ENCODE data around the gene RHBDD2. TPM values are rescaled to one million over a fixed set of nuclear protein-coding genes. Genes with fewer than 3 reads are reported as not detected.
"Not testable (repeated sequence)": the region's sequence is repeated elsewhere in the genome, so short reads cannot be mapped to it uniquely, and the experiment has no call there.

RHBDD2 gene
- total and polyA plus RNA-seq, 2 donors (not counting 1 experiment from before 2014, with no cell fraction given), result 16.7 to 24.5 TPM

GRCh38 chr7:75879771-75880184 lies 944 bp downstream of the RHBDD2 start:
- no peak for TF ChIP-seq EZH2 (IDR thresholded peaks at IDR 0.05; ENCODE audit: low read length, missing control alignments)
- no peak for TF ChIP-seq CTCF (conservative IDR thresholded peaks at IDR 0.05 in 1 of 2, IDR thresholded peaks at IDR 0.05 in 1 of 2; ENCODE audit: low read depth in 1 of 2, low read length in 2 of 2)
- Histone ChIP-seq H3K9me3 (ENCODE audit: control insufficient read depth, insufficient read depth, low read depth, low read length) (no peaks in the 10 kb centered on the region), H2AFZ (ENCODE audit: low read length) (no peak overlapping the region), H3K4me1 (ENCODE audit: control insufficient read depth, extremely low read depth, insufficient read depth, low read length) (peaks cover 6% of the 10 kb centered on the region), H3K27ac (ENCODE audit: insufficient read depth, low read length) (peak overlapping the region; percentile 81), H3K27me3 (ENCODE audit: control insufficient read depth, insufficient read depth, low read length) (no peaks in the 10 kb centered on the region), H3K4me2 (ENCODE audit: extremely low read depth, insufficient read depth, low read length) (peak overlapping the region; percentile 89), H3K79me2 (ENCODE audit: control insufficient read depth, insufficient read depth, low read length) (peaks cover 11% of the 10 kb centered on the region), H3K9ac (ENCODE audit: insufficient read depth, low read length) (no peak overlapping the region), H3K36me3 (ENCODE audit: control insufficient read depth, insufficient read depth, low read length) (peaks cover 13% of the 10 kb centered on the region), H3K4me3 (replicated peaks in 1 of 4; ENCODE audit: control extremely low read depth in 1 of 4, insufficient read depth in 1 of 4, low read depth in 3 of 4, low read length in 4 of 4) (peak overlapping the region; percentile 82 to 96 (median 85)), H4K20me1 (ENCODE audit: control insufficient read depth, extremely low read depth, insufficient read depth, low read length) (no peaks in the 10 kb centered on the region)
- peak; percentile 67 to 83 for DNase-seq (ENCODE audit: low read depth in 2 of 2)

- Histone ChIP-seq H3K36me3 (ENCODE audit: control insufficient read depth, insufficient read depth, low read length) (peaks cover 13% of the 10 kb centered on the region), H3K9me3 (ENCODE audit: control insufficient read depth, insufficient read depth, low read depth, low read length) (no peaks in the 10 kb centered on the region), H4K20me1 (ENCODE audit: control insufficient read depth, extremely low read depth, insufficient read depth, low read length) (no peaks in the 10 kb centered on the region), H3K27ac (ENCODE audit: insufficient read depth, low read length) (no peak overlapping the region), H3K4me3 (replicated peaks in 1 of 4; ENCODE audit: control extremely low read depth in 1 of 4, insufficient read depth in 1 of 4, low read depth in 3 of 4, low read length in 4 of 4) (peak overlapping the region in 3 of 4 experiments; percentile 4 to 96 (median 85)), H3K4me1 (ENCODE audit: control insufficient read depth, extremely low read depth, insufficient read depth, low read length) (peaks cover 6% of the 10 kb centered on the region), H2AFZ (ENCODE audit: low read length) (no peak overlapping the region), H3K27me3 (ENCODE audit: control insufficient read depth, insufficient read depth, low read length) (no peaks in the 10 kb centered on the region), H3K79me2 (ENCODE audit: control insufficient read depth, insufficient read depth, low read length) (peaks cover 11% of the 10 kb centered on the region), H3K9ac (ENCODE audit: insufficient read depth, low read length) (no peak overlapping the region), H3K4me2 (ENCODE audit: extremely low read depth, insufficient read depth, low read length) (peak overlapping the region; percentile 89)
- no peak for DNase-seq (ENCODE audit: low read depth in 2 of 2)
- TF ChIP-seq CTCF (conservative IDR thresholded peaks at IDR 0.05 in 1 of 2, IDR thresholded peaks at IDR 0.05 in 1 of 2; ENCODE audit: low read depth in 1 of 2, low read length in 2 of 2), result no peak
- TF ChIP-seq EZH2 (IDR thresholded peaks at IDR 0.05; ENCODE audit: low read length, missing control alignments), result no peak
Observed at GRCh38 chr7:75880242-75880641, 1.4 kb downstream of the RHBDD2 start.

GRCh38 chr7:75881436-75882095 lies 2.7 kb downstream of the RHBDD2 start:
- H4K20me1 ChIP-seq (ENCODE audit: control insufficient read depth, extremely low read depth, insufficient read depth, low read length), result no peaks in the 10 kb centered on the region
- TF ChIP-seq CTCF (conservative IDR thresholded peaks at IDR 0.05 in 1 of 2, IDR thresholded peaks at IDR 0.05 in 1 of 2; ENCODE audit: low read depth in 1 of 2, low read length in 2 of 2) (peak in 1 of 2 donors; percentile 4), EZH2 (IDR thresholded peaks at IDR 0.05; ENCODE audit: low read length, missing control alignments) (no peak)
- H3K36me3 ChIP-seq (ENCODE audit: control insufficient read depth, insufficient read depth, low read length), result peaks cover 15% of the 10 kb centered on the region
- no peak overlapping the region for H3K9ac ChIP-seq (ENCODE audit: insufficient read depth, low read length)
- H3K4me3 ChIP-seq (replicated peaks in 1 of 4; ENCODE audit: control extremely low read depth in 1 of 4, insufficient read depth in 1 of 4, low read depth in 3 of 4, low read length in 4 of 4), result no peak overlapping the region
- H2AFZ ChIP-seq (ENCODE audit: low read length), result no peak overlapping the region
- no peak overlapping the region for H3K27ac ChIP-seq (ENCODE audit: insufficient read depth, low read length)
- H3K4me1 ChIP-seq (ENCODE audit: control insufficient read depth, extremely low read depth, insufficient read depth, low read length), result peaks cover 6% of the 10 kb centered on the region
- H3K79me2 ChIP-seq (ENCODE audit: control insufficient read depth, insufficient read depth, low read length), result peaks cover 11% of the 10 kb centered on the region
- H3K9me3 ChIP-seq (ENCODE audit: control insufficient read depth, insufficient read depth, low read depth, low read length), result no peaks in the 10 kb centered on the region
- no peaks in the 10 kb centered on the region for H3K27me3 ChIP-seq (ENCODE audit: control insufficient read depth, insufficient read depth, low read length)
- no peak for DNase-seq (ENCODE audit: low read depth in 2 of 2)
- H3K4me2 ChIP-seq (ENCODE audit: extremely low read depth, insufficient read depth, low read length), result no peak overlapping the region

- H3K36me3 ChIP-seq (ENCODE audit: control insufficient read depth, insufficient read depth, low read length), result peaks cover 16% of the 10 kb centered on the region
- H2AFZ ChIP-seq (ENCODE audit: low read length); H3K27ac ChIP-seq (ENCODE audit: insufficient read depth, low read length); H3K4me1 ChIP-seq (ENCODE audit: control insufficient read depth, extremely low read depth, insufficient read depth, low read length); H3K4me3 ChIP-seq (replicated peaks in 1 of 4; ENCODE audit: control extremely low read depth in 1 of 4, insufficient read depth in 1 of 4, low read depth in 3 of 4, low read length in 4 of 4); H4K20me1 ChIP-seq (ENCODE audit: control insufficient read depth, extremely low read depth, insufficient read depth, low read length); H3K27me3 ChIP-seq (ENCODE audit: control insufficient read depth, insufficient read depth, low read length); DNase-seq (ENCODE audit: low read depth in 2 of 2); H3K9me3 ChIP-seq (ENCODE audit: control insufficient read depth, insufficient read depth, low read depth, low read length); H3K4me2 ChIP-seq (ENCODE audit: extremely low read depth, insufficient read depth, low read length); H3K9ac ChIP-seq (ENCODE audit: insufficient read depth, low read length): not testable (repeated sequence)
- H3K79me2 ChIP-seq (ENCODE audit: control insufficient read depth, insufficient read depth, low read length), result peaks cover 11% of the 10 kb centered on the region
Observed at GRCh38 chr7:75883265-75883824, 4.5 kb downstream of the RHBDD2 start.

All from fibroblast of lung (primary cell).